Measurements from ENCODE around the gene PDSS2. TPM values are rescaled to one million over a fixed set of nuclear protein-coding genes. Genes with fewer than 3 reads are reported as not detected.

PDSS2 gene
- polyA plus RNA-seq, 3 donors, result 10.1 to 13.9 (median 13.3) TPM

- H3K27ac ChIP-seq (ENCODE audit: low read depth in 1 of 2, low read length in 2 of 2), result no peak overlapping the region
- Mint-ChIP-seq H3K4me3 (no peak overlapping the region), H3K27me3 (ENCODE audit: low read depth in 3 of 3) (peaks cover 0 to 2% (median 0%) of the 10 kb centered on the region in 3 donors), H3K36me3 (peaks cover 18 to 19% of the 10 kb centered on the region in 2 donors), H3K4me1 (peaks cover 3% of the 10 kb centered on the region), H3K9me3 (peaks cover 0 to 5% (median 1%) of the 10 kb centered on the region in 7 donors), H3K27ac (no peak overlapping the region)
- no peaks in the 10 kb centered on the region for H4K20me1 ChIP-seq (ENCODE audit: insufficient read depth, low read length)
- H3K36me3 ChIP-seq (replicated peaks in 1 of 2; ENCODE audit: control insufficient read depth in 1 of 2, insufficient read depth in 2 of 2, low read length in 2 of 2), result no peaks in the 10 kb centered on the region
- peaks cover 0 to 3% of the 10 kb centered on the region in 2 donors for H3K4me1 ChIP-seq (ENCODE audit: control insufficient read depth in 1 of 2, insufficient read depth in 2 of 2, low read length in 2 of 2)
- no peaks in the 10 kb centered on the region for H3K9me3 ChIP-seq (replicated peaks in 1 of 2; ENCODE audit: control insufficient read depth in 1 of 2, insufficient read depth in 1 of 2, low read length in 2 of 2)
- no peak overlapping the region for H3K4me3 ChIP-seq (replicated peaks in 1 of 3; ENCODE audit: low read depth in 2 of 3, low read length in 3 of 3)
- no peak for TF ChIP-seq CTCF (IDR thresholded peaks at IDR 0.05)
- DNase-seq, result no peak
- H3K79me2 ChIP-seq (ENCODE audit: insufficient read depth, low read length), result no peaks in the 10 kb centered on the region
- 86% methylated on average over 1 of the region's 2 CpGs for WGBS (ENCODE audit: insufficient coverage)
- H3K27me3 ChIP-seq (ENCODE audit: control insufficient read depth in 2 of 2, insufficient read depth in 2 of 2, low read length in 2 of 2), result no peaks in the 10 kb centered on the region
- H3K4me2 ChIP-seq (replicated peaks; ENCODE audit: extremely low read depth, low read length, poor library complexity, severe bottlenecking), result no peak overlapping the region
- no peak overlapping the region for H3K9ac ChIP-seq (ENCODE audit: insufficient read depth, low read length, poor library complexity, severe bottlenecking)
- no peak overlapping the region for H2AFZ ChIP-seq (ENCODE audit: insufficient read depth, low read depth, low read length, poor library complexity, severe bottlenecking)
- intact Hi-C loops (cut with micrococcal nuclease), result no loop called here
These were observed 229.3 kb downstream of the PDSS2 start for GRCh38 chr6:107230024-107230423.

GRCh38 chr6:107228754-107229153, 230.6 kb downstream of the PDSS2 start:
- H3K9me3 ChIP-seq (replicated peaks in 1 of 2; ENCODE audit: control insufficient read depth in 1 of 2, insufficient read depth in 1 of 2, low read length in 2 of 2), result no peaks in the 10 kb centered on the region
- H3K27me3 Mint-ChIP-seq (ENCODE audit: low read depth in 3 of 3), result peaks cover 0 to 2% (median 0%) of the 10 kb centered on the region in 3 donors

More at GRCh38 chr6:107228754-107229153, 230.6 kb downstream of the PDSS2 start:
- Histone ChIP-seq H3K27ac (ENCODE audit: low read depth in 1 of 2, low read length in 2 of 2) (no peak overlapping the region), H3K9ac (ENCODE audit: insufficient read depth, low read length, poor library complexity, severe bottlenecking) (no peak overlapping the region), H3K36me3 (replicated peaks in 1 of 2; ENCODE audit: control insufficient read depth in 1 of 2, insufficient read depth in 2 of 2, low read length in 2 of 2) (no peaks in the 10 kb centered on the region), H2AFZ (ENCODE audit: insufficient read depth, low read depth, low read length, poor library complexity, severe bottlenecking) (no peak overlapping the region), H3K4me1 (ENCODE audit: control insufficient read depth in 1 of 2, insufficient read depth in 2 of 2, low read length in 2 of 2) (no peaks in the 10 kb centered on the region), H3K4me2 (replicated peaks; ENCODE audit: extremely low read depth, low read length, poor library complexity, severe bottlenecking) (no peak overlapping the region), H4K20me1 (ENCODE audit: insufficient read depth, low read length) (no peaks in the 10 kb centered on the region), H3K27me3 (ENCODE audit: control insufficient read depth in 2 of 2, insufficient read depth in 2 of 2, low read length in 2 of 2) (no peaks in the 10 kb centered on the region), H3K79me2 (ENCODE audit: insufficient read depth, low read length) (no peaks in the 10 kb centered on the region), H3K4me3 (replicated peaks in 1 of 3; ENCODE audit: low read depth in 2 of 3, low read length in 3 of 3) (no peak overlapping the region)
- WGBS (ENCODE audit: insufficient coverage), result no CpG with 5 or more reads among the region's 1 CpG
- DNase-seq, result no peak
- no peaks in the 10 kb centered on the region for H3K4me1 Mint-ChIP-seq
- H3K9me3 Mint-ChIP-seq, result peaks cover 0 to 2% (median 0%) of the 10 kb centered on the region in 7 donors
- H3K36me3 Mint-ChIP-seq, result peaks cover 18 to 19% of the 10 kb centered on the region in 2 donors
- intact Hi-C loops (cut with micrococcal nuclease), result no loop called here
- H3K4me3 Mint-ChIP-seq, result no peak overlapping the region
- TF ChIP-seq CTCF (IDR thresholded peaks at IDR 0.05), result no peak
- H3K27ac Mint-ChIP-seq, result no peak overlapping the region
